H1 (cell line): ENCODE measurements around the gene WSCD2. TPM values are rescaled to one million over a fixed set of nuclear protein-coding genes. Genes with fewer than 3 reads are reported as not detected.

Source experiments
- CTCF ChIA-PET: fragments of 300-600 bp; sonication (Branson Sonifier 250); formaldehyde crosslinking; loops from one replicate; lab custom pipeline; 2021; ENCODE audit not compliant: partially characterized antibody; lab: Charles Lee
- POLR2A ChIA-PET: fragments of 300-600 bp; sonication (Branson Sonifier 250); formaldehyde crosslinking; loops from one replicate; lab custom pipeline; 2021; ENCODE audit warnings: inconsistent platforms; ENCODE audit not compliant: partially characterized antibody; lab: Charles Lee
- DNase-seq, 2 experiments: peaks; one replicate each; pipeline versions ENCODE4 v3.0.0 to v3.0.0-alpha.2; 2010 to 2022; ENCODE audit warnings: low spot score in 2 of 2, low read depth in 1 of 2, mixed read lengths in 1 of 2
- FAIRE-seq: peaks from 2 replicates; lab custom pipeline; 2011; peaks lifted over from hg19 to GRCh38; lab: Jason Lieb, UNC
- H2AFZ ChIP-seq: 2 replicates; pipeline ENCODE4 v1.8.1; 2012; ENCODE audit warnings: low read length, inconsistent platforms
- H2AK5ac ChIP-seq: 2 replicates; pipeline ENCODE4 v1.6.1; 2013; ENCODE audit warnings: low read depth, low read length
- H2BK120ac ChIP-seq: replicated peaks from 2 replicates; pipeline ENCODE3; 2013; ENCODE audit warnings: low read depth, low read length, inconsistent platforms
- H2BK12ac ChIP-seq: 2 replicates; pipeline ENCODE4 v1.6.1; 2013; ENCODE audit warnings: low read depth, low read length
- H2BK15ac ChIP-seq: 2 replicates; pipeline ENCODE4 v1.6.1; 2013; ENCODE audit warnings: low read length
- H2BK20ac ChIP-seq: 2 replicates; pipeline ENCODE4 v1.6.1; 2013; ENCODE audit warnings: low read length
- H2BK5ac ChIP-seq: 2 replicates; pipeline ENCODE4 v1.6.1; 2013; ENCODE audit warnings: low read depth, low read length
- H3K14ac ChIP-seq: 2 replicates; pipeline ENCODE4 v1.6.1; 2013; ENCODE audit warnings: inconsistent platforms; ENCODE audit not compliant: insufficient read length
- H3K18ac ChIP-seq: 2 replicates; pipeline ENCODE4 v1.6.1; 2013; ENCODE audit warnings: low read length; ENCODE audit errors: extremely low read depth
- H3K23ac ChIP-seq: 2 replicates; pipeline ENCODE4 v1.6.1; 2013; ENCODE audit warnings: inconsistent platforms; ENCODE audit not compliant: insufficient read length
- H3K23me2 ChIP-seq: 2 replicates; pipeline ENCODE4 v1.6.1; 2013; ENCODE audit warnings: low read depth, low read length
- H3K27ac ChIP-seq: 2 replicates; pipeline ENCODE4 v1.6.1; 2011; ENCODE audit warnings: low read depth, low read length, inconsistent platforms
- H3K27me3 ChIP-seq, 4 experiments: replicated peaks in 1 of 4; 1 replicate in 1 of 4; 2 replicates in 3 of 4; pipeline versions ENCODE4 v1.6.1 to v1.8.1; 2011 to 2013; ENCODE audit warnings: low read length in 3 of 4, mild to moderate bottlenecking in 3 of 4, inconsistent platforms in 2 of 4, mixed read lengths in 2 of 4, moderate library complexity in 1 of 4; ENCODE audit not compliant: control insufficient read depth in 3 of 4, insufficient read depth in 3 of 4; ENCODE audit errors: extremely low read depth in 1 of 4
- H3K36me3 ChIP-seq, 4 experiments: 2 replicates each; pipeline versions ENCODE4 v1.6.1 to v1.8.1; 2011 to 2013; ENCODE audit warnings: mild to moderate bottlenecking in 4 of 4, low read length in 3 of 4, moderate library complexity in 2 of 4, control low read depth in 1 of 4, inconsistent platforms in 1 of 4; ENCODE audit not compliant: insufficient read depth in 4 of 4, control insufficient read depth in 2 of 4
- H3K4ac ChIP-seq: replicated peaks from 2 replicates; pipeline ENCODE3; 2013; ENCODE audit warnings: low read length, low read depth, mixed read lengths, inconsistent platforms; ENCODE audit not compliant: insufficient read length
- H3K4me1 ChIP-seq, 4 experiments: replicated peaks in 1 of 4; 1 replicate in 1 of 4; 2 replicates in 3 of 4; pipeline versions ENCODE4 v1.6.1 to v1.8.1; 2011 to 2013; ENCODE audit warnings: low read length in 3 of 4, inconsistent platforms in 2 of 4, mixed read lengths in 1 of 4; ENCODE audit not compliant: insufficient read depth in 4 of 4, control insufficient read depth in 3 of 4
- H3K4me2 ChIP-seq, 2 experiments: 2 replicates each; pipeline versions ENCODE4 v1.6.1 to v1.8.1; 2011 to 2013; ENCODE audit warnings: low read depth in 2 of 2, low read length in 2 of 2, control low read depth in 1 of 2, inconsistent platforms in 1 of 2, mild to moderate bottlenecking in 1 of 2; ENCODE audit not compliant: insufficient read depth in 1 of 2
- H3K4me3 ChIP-seq, 4 experiments: fragments of 200-600, 300-600 bp in 1 of 4; sonication (generic), shearing (Covaris generic), sonication (Bioruptor Twin) in 1 of 4; 2 replicates each; pipeline versions ENCODE4 v1.5.1 to v1.8.1; 2011 to 2016; ENCODE audit warnings: low read length in 4 of 4, low read depth in 3 of 4, control low read depth in 2 of 4, inconsistent platforms in 2 of 4, mild to moderate bottlenecking in 2 of 4, mixed read lengths in 1 of 4, moderate library complexity in 1 of 4; ENCODE audit not compliant: insufficient read depth in 2 of 4; ENCODE audit errors: extremely low read depth in 1 of 4
- H3K56ac ChIP-seq: replicated peaks from 2 replicates; pipeline ENCODE3; 2013; ENCODE audit warnings: low read depth, mild to moderate bottlenecking, mixed read lengths, low read length, inconsistent platforms; ENCODE audit not compliant: insufficient read length
- H3K79me1 ChIP-seq: 2 replicates; pipeline ENCODE4 v1.6.1; 2013; ENCODE audit warnings: low read depth, low read length, control low read depth
- H3K79me2 ChIP-seq, 2 experiments: 2 replicates each; pipeline versions ENCODE4 v1.6.1 to v1.8.1; 2012 to 2013; ENCODE audit warnings: low read length in 2 of 2, mild to moderate bottlenecking in 2 of 2, inconsistent platforms in 1 of 2; ENCODE audit not compliant: insufficient read depth in 2 of 2, control insufficient read depth in 1 of 2
- H3K9ac ChIP-seq, 4 experiments: replicated peaks in 1 of 4; 1 replicate in 1 of 4; 2 replicates in 3 of 4; pipeline versions ENCODE4 v1.6.1 to v1.8.1; 2011 to 2013; ENCODE audit warnings: low read depth in 3 of 4, low read length in 3 of 4, control low read depth in 2 of 4, mild to moderate bottlenecking in 2 of 4, moderate library complexity in 2 of 4, inconsistent platforms in 1 of 4; ENCODE audit errors: extremely low read depth in 1 of 4
- H3K9me3 ChIP-seq, 2 experiments: 2 replicates each; pipeline versions ENCODE4 v1.6.1 to v1.8.1; 2012 to 2013; ENCODE audit warnings: mild to moderate bottlenecking in 2 of 2, moderate library complexity in 2 of 2, control low read depth in 1 of 2, inconsistent platforms in 1 of 2, low read depth in 1 of 2, low read length in 1 of 2, mixed read lengths in 1 of 2; ENCODE audit not compliant: insufficient read depth in 2 of 2
- H4K20me1 ChIP-seq, 2 experiments: replicated peaks in 1 of 2; 2 replicates each; pipeline versions ENCODE3 to v1.8.1; 2011 to 2013; ENCODE audit warnings: inconsistent platforms in 2 of 2, low read length in 2 of 2, mild to moderate bottlenecking in 1 of 2; ENCODE audit not compliant: insufficient read depth in 2 of 2, control insufficient read depth in 1 of 2
- H4K5ac ChIP-seq: 2 replicates; pipeline ENCODE4 v1.6.1; 2013; ENCODE audit warnings: low read length, low read depth, mixed read lengths, inconsistent platforms; ENCODE audit not compliant: insufficient read length
- H4K8ac ChIP-seq: 2 replicates; pipeline ENCODE4 v1.8.0; 2013; ENCODE audit warnings: mild to moderate bottlenecking, moderate library complexity, low read length, inconsistent platforms; ENCODE audit not compliant: insufficient read depth; ENCODE audit errors: extremely low read depth
- H4K91ac ChIP-seq: replicated peaks from 2 replicates; pipeline ENCODE3; 2013; ENCODE audit warnings: low read length, mixed read lengths, inconsistent platforms; ENCODE audit not compliant: insufficient read length
- ATF2 ChIP-seq: IDR thresholded peaks from 2 replicates; pipeline ENCODE4 v1.6.1; 2012; ENCODE audit warnings: low read length, inconsistent platforms
- HDAC6 ChIP-seq: IDR thresholded peaks from one replicate; pipeline ENCODE4 v1.7.1; 2012; ENCODE audit warnings: low read depth, mild to moderate bottlenecking, inconsistent platforms, low read length, moderate library complexity
- MAFK ChIP-seq: IDR thresholded peaks from 2 replicates; pipeline ENCODE4 v1.6.1; 2012; ENCODE audit warnings: low read depth, mild to moderate bottlenecking, improper control_type of control experiment, low read length
- MAX ChIP-seq: IDR thresholded peaks from 2 replicates; pipeline ENCODE4 v1.6.1; 2012; ENCODE audit warnings: inconsistent platforms
- PHF8 ChIP-seq: fragments of 200-600 bp; sonication (generic); conservative IDR thresholded peaks from 2 replicates; pipeline ENCODE4 v1.7.1; 2012; ENCODE audit warnings: low read depth, mild to moderate bottlenecking, inconsistent platforms, low read length, moderate library complexity
- SAP30 ChIP-seq: fragments of 300-600 bp; sonication (generic); IDR thresholded peaks from 2 replicates; pipeline ENCODE4 v1.7.1; 2012; ENCODE audit warnings: low read length, moderate library complexity, mild to moderate bottlenecking, inconsistent platforms; ENCODE audit not compliant: insufficient read depth, insufficient replicate concordance
- SIRT6 ChIP-seq: IDR thresholded peaks from one replicate; pipeline ENCODE4 v1.7.1; 2012; ENCODE audit warnings: low read length, inconsistent platforms
- ZNF274 ChIP-seq: IDR thresholded peaks from 2 replicates; pipeline ENCODE4 v1.7.0; 2012; ENCODE audit warnings: low read length, borderline replicate concordance; ENCODE audit errors: extremely low read depth
- WGBS, 2 experiments: shearing (Covaris generic) in 1 of 2; methylation state at CpG; one replicate each; pipeline versions ENCODE4 v1.1.6 to v1.1.7; 2013 to 2015; ENCODE audit warnings: low lambda C conversion rate in 2 of 2, mixed read lengths in 2 of 2, inconsistent platforms in 1 of 2, low coverage in 1 of 2, missing lambda C conversion rate in 1 of 2; ENCODE audit not compliant: insufficient replicate concordance in 2 of 2, insufficient coverage in 1 of 2, insufficient read length in 1 of 2; ENCODE audit errors: extremely low coverage in 1 of 2, missing lambda C conversion rate in 1 of 2; 5-methylcytosine and 5-hydroxymethylcytosine counted together
- polyA plus RNA-seq, 7 experiments: library from polyadenylated mRNA; depleted of rRNA in 3 of 7; stranded (reverse) in 5 of 7; unstranded in 2 of 7; fragments of >200 nt in 5 of 7; fragments of 200-250 nt in 2 of 7; gene quantifications; 1 replicate in 5 of 7; 2 replicates in 1 of 7; 4 replicates in 1 of 7; pipeline versions ENCODE4 v1.2.1 to v1.2.3, GENCODE V29; 2011 to 2013; ENCODE audit warnings: missing spikeins in 2 of 7, mixed read lengths in 2 of 7
- total RNA-seq: library from RNA; stranded (reverse); fragmentation: NEBNext Ultra II Directional; extraction: Animal tissue kit (Norgen Biotek cat#: 25700); gene quantifications from 2 replicates; pipeline ENCODE4 v1.2.1, GENCODE V29; 2021
- TF ChIP-seq, protein P1 (sequence below): IDR thresholded peaks from 2 replicates; pipeline ENCODE4 v1.6.1; 2012; ENCODE audit warnings: inconsistent platforms

Gene WSCD2
- total and polyA plus RNA-seq, 2 of the 8 experiments (the other 6 are each of a cell fraction or from before 2014, with no cell fraction given): 1.3 to 2.2 TPM

DNA sequence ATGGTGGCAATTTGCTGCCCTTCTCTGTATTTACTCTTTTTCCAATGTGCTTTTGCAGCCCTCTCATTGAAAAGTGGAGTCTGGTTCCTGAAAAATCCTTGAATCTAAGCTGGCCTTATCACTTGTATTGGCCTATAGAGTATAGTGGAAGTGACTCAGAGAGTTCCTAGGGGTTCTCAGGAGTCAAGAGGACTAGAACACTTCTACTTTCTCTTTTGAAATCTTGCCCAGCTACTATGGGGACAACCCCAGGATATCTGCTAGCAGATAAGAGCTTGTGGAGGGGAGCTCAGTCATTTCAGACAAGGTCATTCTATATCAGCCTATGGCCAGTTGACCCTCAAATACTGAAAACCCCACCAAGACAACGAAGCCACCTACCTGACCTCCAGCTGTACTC is 26.7 kb upstream of the WSCD2 start:
- Histone ChIP-seq H3K23ac (no peak overlapping the region), H3K4ac (no peak overlapping the region), H3K4me1 (peaks cover 0 to 11% (median 0%) of the 10 kb centered on the region in 4 experiments; a peak in 1 of 7 replicates), H3K18ac (no peak overlapping the region), H3K27me3 (no peaks in the 10 kb centered on the region), H3K36me3 (no peaks in the 10 kb centered on the region), H2BK15ac (no peak overlapping the region), H3K9me3 (no peaks in the 10 kb centered on the region), H2BK120ac (no peak overlapping the region), H4K8ac (no peak overlapping the region), H3K4me3 (no peak overlapping the region), H3K27ac (no peak overlapping the region), H2BK12ac (no peak overlapping the region), H2AK5ac (no peak overlapping the region), H3K56ac (no peak overlapping the region)
- CTCF ChIA-PET: interaction anchor here (0.7 to 4.6 kb wide), 8 partner anchors 11 to 392 kb away, joined by 3 to 22 read pairs (median 3); no protein-coding TSS in a partner anchor
- DNase-seq: no peak
- WGBS, 2 experiments: 97% methylated on average over 1 of the region's 1 CpG; no CpG with 5 or more reads in 1 of the 2 experiments
- TF ChIP-seq, protein P1, sequence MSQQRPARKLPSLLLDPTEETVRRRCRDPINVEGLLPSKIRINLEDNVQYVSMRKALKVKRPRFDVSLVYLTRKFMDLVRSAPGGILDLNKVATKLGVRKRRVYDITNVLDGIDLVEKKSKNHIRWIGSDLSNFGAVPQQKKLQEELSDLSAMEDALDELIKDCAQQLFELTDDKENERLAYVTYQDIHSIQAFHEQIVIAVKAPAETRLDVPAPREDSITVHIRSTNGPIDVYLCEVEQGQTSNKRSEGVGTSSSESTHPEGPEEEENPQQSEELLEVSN: no peak
- TF ChIP-seq ATF2 (no peak), SAP30 (no peak), SIRT6 (no peak), MAFK (no peak), PHF8 (no peak), ZNF274 (no peak), HDAC6 (no peak), MAX (no peak)
- TF ChIP-seq, all 59 proteins: peak for 0
- Histone ChIP-seq H4K91ac (no peak overlapping the region), H3K14ac (no peak overlapping the region), H2BK5ac (no peak overlapping the region), H3K79me1 (no peaks in the 10 kb centered on the region; the same call in 1 of the 2 replicates), H3K23me2 (no peaks in the 10 kb centered on the region), H3K79me2 (no peaks in the 10 kb centered on the region), H4K5ac (no peak overlapping the region), H2BK20ac (no peak overlapping the region), H2AFZ (no peak overlapping the region), H4K20me1 (no peaks in the 10 kb centered on the region), H3K4me2 (no peak overlapping the region), H3K9ac (no peak overlapping the region)
- POLR2A ChIA-PET: interaction anchor here (0.9 kb wide), 1 partner anchor 11 kb away, joined by 3 read pairs; no protein-coding TSS in a partner anchor
- FAIRE-seq: no peak
